ENCODE measurements around the gene OPN4.

GRCh38 chr10:86684331-86685097, 30.2 kb downstream of the OPN4 start:
- TF ChIP-seq, protein P1, sequence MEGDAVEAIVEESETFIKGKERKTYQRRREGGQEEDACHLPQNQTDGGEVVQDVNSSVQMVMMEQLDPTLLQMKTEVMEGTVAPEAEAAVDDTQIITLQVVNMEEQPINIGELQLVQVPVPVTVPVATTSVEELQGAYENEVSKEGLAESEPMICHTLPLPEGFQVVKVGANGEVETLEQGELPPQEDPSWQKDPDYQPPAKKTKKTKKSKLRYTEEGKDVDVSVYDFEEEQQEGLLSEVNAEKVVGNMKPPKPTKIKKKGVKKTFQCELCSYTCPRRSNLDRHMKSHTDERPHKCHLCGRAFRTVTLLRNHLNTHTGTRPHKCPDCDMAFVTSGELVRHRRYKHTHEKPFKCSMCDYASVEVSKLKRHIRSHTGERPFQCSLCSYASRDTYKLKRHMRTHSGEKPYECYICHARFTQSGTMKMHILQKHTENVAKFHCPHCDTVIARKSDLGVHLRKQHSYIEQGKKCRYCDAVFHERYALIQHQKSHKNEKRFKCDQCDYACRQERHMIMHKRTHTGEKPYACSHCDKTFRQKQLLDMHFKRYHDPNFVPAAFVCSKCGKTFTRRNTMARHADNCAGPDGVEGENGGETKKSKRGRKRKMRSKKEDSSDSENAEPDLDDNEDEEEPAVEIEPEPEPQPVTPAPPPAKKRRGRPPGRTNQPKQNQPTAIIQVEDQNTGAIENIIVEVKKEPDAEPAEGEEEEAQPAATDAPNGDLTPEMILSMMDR (IDR thresholded peaks at IDR 0.05) = peak in 1 of 2 donors; percentile 10
- TF ChIP-seq POLR2A (IDR thresholded peaks at IDR 0.05) (no peak), POLR2AphosphoS5 (IDR thresholded peaks at IDR 0.05) (no peak)
